Smooth muscle cell (in vitro differentiated cells): ENCODE results near the gene LYSMD2. TPM values are rescaled to one million over a fixed set of nuclear protein-coding genes. Genes with fewer than 3 reads are reported as not detected.

Experiments
- DNase-seq: peaks from one replicate; lab custom pipeline; 2025; ENCODE audit not compliant: unreplicated experiment; lab: John Stamatoyannopoulos, UW
- H2AFZ ChIP-seq: fragments of 200-600 bp; sonication (generic); 2 replicates; pipeline ENCODE4 v1.6.0; 2016; ENCODE audit warnings: antibody characterized with exemption, low read depth, mild to moderate bottlenecking
- H3F3A ChIP-seq: fragments of 200-600 bp; sonication (generic); 2 replicates; pipeline ENCODE4 v1.6.0; 2017; ENCODE audit warnings: antibody characterized with exemption, low read depth
- H3K27ac ChIP-seq: fragments of 200-600 bp; sonication (generic); 2 replicates; pipeline ENCODE4 v1.5.1; 2016; ENCODE audit warnings: low read depth, mild to moderate bottlenecking
- H3K27me3 ChIP-seq: fragments of 200-600 bp; sonication (generic); 2 replicates; pipeline ENCODE4 v1.6.1; 2016; ENCODE audit warnings: low read depth, mild to moderate bottlenecking
- H3K36me3 ChIP-seq: fragments of 200-600 bp; sonication (generic); 2 replicates; pipeline ENCODE4 v1.5.1; 2016; ENCODE audit warnings: low read depth
- H3K4me1 ChIP-seq: fragments of 200-600 bp; sonication (generic); 2 replicates; pipeline ENCODE4 v1.5.1; 2016; ENCODE audit warnings: low read depth
- H3K4me2 ChIP-seq: fragments of 200-600 bp; sonication (generic); 2 replicates; pipeline ENCODE4 v1.6.0; 2016; ENCODE audit warnings: mild to moderate bottlenecking
- H3K4me3 ChIP-seq: fragments of 200-600 bp; sonication (generic); 2 replicates; pipeline ENCODE4 v1.5.1; 2016; ENCODE audit warnings: mild to moderate bottlenecking
- H3K79me2 ChIP-seq: fragments of 200-600 bp; sonication (generic); 2 replicates; pipeline ENCODE4 v1.6.0; 2016; ENCODE audit warnings: low read depth, mild to moderate bottlenecking
- H3K9ac ChIP-seq: fragments of 200-600 bp; sonication (generic); 2 replicates; pipeline ENCODE4 v1.6.0; 2016; ENCODE audit warnings: low read depth
- H3K9me3 ChIP-seq: fragments of 200-600 bp; sonication (generic); replicated peaks from 2 replicates; pipeline ENCODE4 v1.5.1; 2016; ENCODE audit warnings: low read depth
- H4K20me1 ChIP-seq: fragments of 200-600 bp; sonication (generic); 2 replicates; pipeline ENCODE4 v1.6.0; 2016; ENCODE audit warnings: low read depth
- CTCF ChIP-seq: fragments of 200-600 bp; sonication (generic); IDR thresholded peaks from 2 replicates; pipeline ENCODE4 v1.5.1; 2017; ENCODE audit warnings: borderline replicate concordance, mild to moderate bottlenecking, antibody characterized with exemption; ENCODE audit not compliant: insufficient read depth, poor library complexity, severe bottlenecking
- WGBS: methylation state at CpG from one replicate; pipeline ENCODE4 v1.1.7; 2016; ENCODE audit warnings: low lambda C conversion rate; 5-methylcytosine and 5-hydroxymethylcytosine counted together
- polyA plus RNA-seq: library from polyadenylated mRNA; unstranded; fragments of >200 nt; fragmentation: Nextera tagmentation; extraction: Ambion mirVana; gene quantifications from 2 replicates; pipeline ENCODE4 v1.2.1, GENCODE V29; 2016
- total RNA-seq: library from RNA; depleted of rRNA; stranded (reverse); fragments of >200 nt; gene quantifications from 2 replicates; pipeline ENCODE4 v1.2.3, GENCODE V29; 2014

The LYSMD2 gene
- total and polyA plus RNA-seq, 2 experiments from 2014 or later = 1.1 to 3.6 TPM

DNA sequence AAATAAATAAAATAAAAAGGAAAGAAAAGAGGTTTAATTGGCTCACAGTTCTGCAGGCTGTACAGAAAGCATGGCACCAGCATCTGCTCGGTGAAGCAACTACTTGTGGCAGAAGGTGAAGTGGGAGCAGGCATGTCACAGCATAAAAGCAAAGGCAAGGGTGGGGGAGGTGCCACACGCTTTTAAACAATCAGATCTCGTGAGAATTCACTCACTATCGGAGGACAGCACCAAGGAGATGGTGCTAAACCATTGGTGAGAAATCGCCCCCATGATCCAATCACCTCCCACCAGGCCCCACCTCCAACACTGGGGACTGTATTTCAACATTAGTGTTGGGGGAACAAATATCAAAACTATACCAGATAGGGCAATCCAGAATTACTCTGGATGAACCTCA, 40.9 kb downstream of the LYSMD2 start:
- Histone ChIP-seq H3K9me3 (no peaks in the 10 kb centered on the region), H3K27ac (no peak overlapping the region), H3F3A (no peaks in the 10 kb centered on the region), H4K20me1 (no peaks in the 10 kb centered on the region), H3K4me3 (no peak overlapping the region), H2AFZ (no peak overlapping the region), H3K4me2 (no peak overlapping the region), H3K79me2 (no peaks in the 10 kb centered on the region), H3K27me3 (peaks cover under 1% of the 10 kb centered on the region), H3K36me3 (no peaks in the 10 kb centered on the region), H3K4me1 (no peaks in the 10 kb centered on the region), H3K9ac (no peak overlapping the region)
- no peak for DNase-seq
- 95% methylated on average over 5 of the region's 5 CpGs for WGBS
- no peak for TF ChIP-seq CTCF

- Histone ChIP-seq H3K4me2 (no peak overlapping the region), H3K9me3 (no peaks in the 10 kb centered on the region), H3K27ac (no peak overlapping the region), H3K4me3 (no peak overlapping the region), H4K20me1 (no peaks in the 10 kb centered on the region), H3K27me3 (peaks cover 5% of the 10 kb centered on the region), H3F3A (no peaks in the 10 kb centered on the region), H3K9ac (no peak overlapping the region), H3K79me2 (no peaks in the 10 kb centered on the region), H2AFZ (no peak overlapping the region), H3K4me1 (no peaks in the 10 kb centered on the region), H3K36me3 (no peaks in the 10 kb centered on the region)
- 92% methylated on average over 3 of the region's 3 CpGs for WGBS
- no peak for DNase-seq
- no peak for TF ChIP-seq CTCF
Measured at GRCh38 chr15:51692154-51692553, 45.3 kb downstream of the LYSMD2 start.

DNA sequence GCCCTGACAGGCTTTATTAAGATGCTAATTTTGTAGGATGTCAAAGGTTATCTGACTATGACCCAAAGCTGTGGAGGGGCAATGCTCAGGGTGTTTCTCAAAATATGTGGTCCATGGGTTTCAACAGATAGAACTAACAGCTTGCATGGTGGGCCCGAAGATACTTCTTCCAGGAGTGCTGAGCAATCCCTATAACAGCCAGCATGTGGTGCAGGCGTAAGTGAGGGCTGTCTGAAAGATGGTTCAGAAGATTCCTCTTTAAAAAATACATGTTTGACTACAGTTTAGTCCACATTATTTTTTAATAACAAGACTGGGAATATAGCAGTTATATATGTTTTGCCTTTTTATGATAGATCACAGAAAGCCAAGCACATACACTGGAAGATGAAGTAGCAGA, 48.6 kb downstream of the LYSMD2 start:
- TF ChIP-seq CTCF = no peak
- no peak for DNase-seq

DNA sequence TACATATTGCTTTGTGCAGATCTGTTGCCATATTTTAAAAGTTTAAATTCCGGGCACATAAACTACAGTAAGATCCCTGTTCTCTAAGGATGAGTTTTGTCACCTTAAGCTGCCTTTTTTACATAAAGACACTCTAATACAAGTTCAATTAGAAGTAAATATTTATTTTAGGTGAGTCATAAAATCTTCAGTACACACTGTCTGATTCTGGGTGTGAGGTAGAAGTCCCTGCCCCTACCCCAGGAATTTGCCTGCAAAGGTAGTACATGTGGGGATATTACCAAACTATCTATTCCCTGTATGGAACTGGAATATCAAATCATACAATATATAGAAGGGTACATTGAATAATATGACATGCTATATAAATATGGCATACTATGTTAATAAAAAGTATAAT, 49.9 kb downstream of the LYSMD2 start:
- H3K4me1 ChIP-seq = no peaks in the 10 kb centered on the region
- no peak for DNase-seq
- H3K27ac ChIP-seq = no peak overlapping the region
- H4K20me1 ChIP-seq = no peaks in the 10 kb centered on the region
- no peak overlapping the region for H3K4me3 ChIP-seq
- no peaks in the 10 kb centered on the region for H3K36me3 ChIP-seq
- H3K4me2 ChIP-seq = no peak overlapping the region
- peaks cover 14% of the 10 kb centered on the region for H3K27me3 ChIP-seq
- no peak overlapping the region for H3K9ac ChIP-seq
- H2AFZ ChIP-seq = no peak overlapping the region
- WGBS = 93% methylated on average over 1 of the region's 1 CpG
- no peaks in the 10 kb centered on the region for H3K9me3 ChIP-seq
- no peaks in the 10 kb centered on the region for H3F3A ChIP-seq
- no peaks in the 10 kb centered on the region for H3K79me2 ChIP-seq
- TF ChIP-seq CTCF = no peak

More for the DNA sequence above, 48.6 kb downstream of the LYSMD2 start:
- Histone ChIP-seq H2AFZ (no peak overlapping the region), H3K4me2 (no peak overlapping the region), H3K36me3 (no peaks in the 10 kb centered on the region), H3K4me1 (no peaks in the 10 kb centered on the region), H3F3A (no peaks in the 10 kb centered on the region), H3K79me2 (no peaks in the 10 kb centered on the region), H3K9ac (no peak overlapping the region), H3K27me3 (peaks cover 8% of the 10 kb centered on the region), H4K20me1 (no peaks in the 10 kb centered on the region), H3K9me3 (no peaks in the 10 kb centered on the region), H3K4me3 (no peak overlapping the region), H3K27ac (no peak overlapping the region)
- WGBS = 91% methylated on average over 2 of the region's 2 CpGs
